ENCODE results near the gene MPRIP. TPM values are rescaled to one million over a fixed set of nuclear protein-coding genes. Genes with fewer than 3 reads are reported as not detected.

The MPRIP gene
- total and polyA plus RNA-seq, 5 experiments from 2014 or later: 16.9 to 234 (median 28.3) TPM

GRCh38 chr17:17119106-17119505 lies 76.8 kb downstream of the MPRIP start:
- Mint-ChIP-seq H3K27ac (peak overlapping the region; percentile 83 to 95 (median 90)), H3K4me1 (peaks cover 51 to 93% (median 89%) of the 10 kb centered on the region in 4 donors), H3K9me3 (no peaks in the 10 kb centered on the region), H3K36me3 (no peaks in the 10 kb centered on the region), H3K4me3 (peak overlapping the region; percentile 8 to 70 (median 66)), H3K27me3 (no peaks in the 10 kb centered on the region)
- ATAC-seq (peak in 1 of 2 donors; percentile 4), DNase-seq (peak in 1 of 10 donors; percentile 32)
- POLR2A ChIA-PET: interaction anchor here (0.8 to 1.7 kb wide), 4 partner anchors 9 to 59 kb away, joined by 3 to 8 read pairs (median 4); no protein-coding TSS in a partner anchor

GRCh38 chr17:17119533-17119932 lies 77.3 kb downstream of the MPRIP start:
- peaks cover 51 to 93% (median 89%) of the 10 kb centered on the region in 4 donors for H3K4me1 Mint-ChIP-seq

GRCh38 chr17:17120294-17120693 lies 78.0 kb downstream of the MPRIP start:
- DNase-seq (no peak), ATAC-seq (no peak)
- Mint-ChIP-seq H3K4me1 (peaks cover 51 to 93% (median 89%) of the 10 kb centered on the region in 4 donors), H3K36me3 (no peaks in the 10 kb centered on the region), H3K27me3 (no peaks in the 10 kb centered on the region), H3K27ac (peak overlapping the region; percentile 67 to 95 (median 88)), H3K4me3 (peak overlapping the region in 4 of 10 donors; percentile 20 to 67 (median 53)), H3K9me3 (no peaks in the 10 kb centered on the region)
- POLR2A ChIA-PET: interaction anchor here (1.0 to 1.5 kb wide), 2 partner anchors 10 to 19 kb away, joined by 3 to 6 read pairs; no protein-coding TSS in a partner anchor

More at GRCh38 chr17:17119533-17119932, 77.3 kb downstream of the MPRIP start:
- no peaks in the 10 kb centered on the region for H3K27me3 Mint-ChIP-seq
- no peaks in the 10 kb centered on the region for H3K36me3 Mint-ChIP-seq
- H3K27ac Mint-ChIP-seq: peak overlapping the region; percentile 83 to 95 (median 90)
- DNase-seq: peak in 9 of 10 donors; percentile 25 to 75 (median 43)
- H3K9me3 Mint-ChIP-seq: no peaks in the 10 kb centered on the region
- ATAC-seq: peak; percentile 88 to 95
- peak overlapping the region; percentile 42 to 70 (median 66) for H3K4me3 Mint-ChIP-seq
- POLR2A ChIA-PET: interaction anchor here (0.8 to 1.7 kb wide), 4 partner anchors 9 to 58 kb away, joined by 3 to 8 read pairs (median 4); no protein-coding TSS in a partner anchor

- peak overlapping the region in 5 of 10 donors; percentile 10 to 67 (median 43) for H3K4me3 Mint-ChIP-seq
- POLR2A ChIA-PET: interaction anchor here (1.5 kb wide), 1 partner anchor 11 kb away, joined by 6 read pairs; no protein-coding TSS in a partner anchor
- no peaks in the 10 kb centered on the region for H3K9me3 Mint-ChIP-seq
- DNase-seq (no peak), ATAC-seq (peak in 1 of 2 donors; percentile 18)
- peaks cover 51 to 93% (median 89%) of the 10 kb centered on the region in 4 donors for H3K4me1 Mint-ChIP-seq
- H3K36me3 Mint-ChIP-seq: no peaks in the 10 kb centered on the region
- H3K27me3 Mint-ChIP-seq: no peaks in the 10 kb centered on the region
- peak overlapping the region; percentile 55 to 95 (median 88) for H3K27ac Mint-ChIP-seq
Measured at GRCh38 chr17:17120701-17121100, 78.4 kb downstream of the MPRIP start.

GRCh38 chr17:17121162-17121561 lies 78.9 kb downstream of the MPRIP start:
- Mint-ChIP-seq H3K27ac (peak overlapping the region in 9 of 10 donors; percentile 11 to 95 (median 83)), H3K9me3 (no peaks in the 10 kb centered on the region), H3K4me3 (peak overlapping the region in 1 of 10 donors; percentile 10), H3K27me3 (no peaks in the 10 kb centered on the region), H3K36me3 (no peaks in the 10 kb centered on the region), H3K4me1 (peaks cover 50 to 94% (median 90%) of the 10 kb centered on the region in 4 donors)
- POLR2A ChIA-PET: interaction anchor here (1.5 kb wide), 1 partner anchor 11 kb away, joined by 6 read pairs; no protein-coding TSS in a partner anchor
- no peak for ATAC-seq
- DNase-seq: no peak

- H3K27ac Mint-ChIP-seq: peak overlapping the region in 4 of 10 donors; percentile 4 to 78 (median 39)
- POLR2A ChIA-PET: interaction anchor here (0.5 kb wide), 1 partner anchor 56 kb away, joined by 5 read pairs; no protein-coding TSS in a partner anchor
- no peaks in the 10 kb centered on the region for H3K9me3 Mint-ChIP-seq
- no peak for DNase-seq
- peaks cover 0 to 5% (median 0%) of the 10 kb centered on the region in 3 donors for H3K36me3 Mint-ChIP-seq
- H3K4me1 Mint-ChIP-seq: peaks cover 46 to 94% (median 89%) of the 10 kb centered on the region in 4 donors
- no peaks in the 10 kb centered on the region for H3K27me3 Mint-ChIP-seq
- no peak for ATAC-seq
- peak overlapping the region in 1 of 10 donors; percentile 10 for H3K4me3 Mint-ChIP-seq
Measured at GRCh38 chr17:17122781-17123483, 80.7 kb downstream of the MPRIP start.

GRCh38 chr17:17124341-17124740 lies 82.1 kb downstream of the MPRIP start:
- no peaks in the 10 kb centered on the region for H3K27me3 Mint-ChIP-seq
- DNase-seq (no peak), ATAC-seq (no peak)
- peaks cover 43 to 87% (median 85%) of the 10 kb centered on the region in 4 donors for H3K4me1 Mint-ChIP-seq
- peaks cover 0 to 16% (median 2%) of the 10 kb centered on the region in 3 donors for H3K36me3 Mint-ChIP-seq
- H3K4me3 Mint-ChIP-seq: peak overlapping the region in 7 of 10 donors; percentile 20 to 90 (median 52)
- POLR2A ChIA-PET: interaction anchor here (1.2 kb wide), 1 partner anchor 14 kb away, joined by 4 read pairs; no protein-coding TSS in a partner anchor
- peak overlapping the region; percentile 40 to 97 (median 75) for H3K27ac Mint-ChIP-seq
- no peaks in the 10 kb centered on the region for H3K9me3 Mint-ChIP-seq

- ATAC-seq: peak; percentile 80 to 81
Measured at GRCh38 chr17:17125136-17126084, 83.2 kb downstream of the MPRIP start.

GRCh38 chr17:17126131-17127110 lies 84.2 kb downstream of the MPRIP start:
- Mint-ChIP-seq H3K36me3 (peaks cover 0 to 24% (median 2%) of the 10 kb centered on the region in 3 donors), H3K4me1 (peaks cover 29 to 68% (median 66%) of the 10 kb centered on the region in 4 donors), H3K9me3 (no peaks in the 10 kb centered on the region), H3K27me3 (no peaks in the 10 kb centered on the region), H3K4me3 (peak overlapping the region; percentile 54 to 90 (median 78)), H3K27ac (peak overlapping the region; percentile 53 to 97 (median 84))
- DNase-seq (peak in 1 of 10 donors; percentile 22), ATAC-seq (peak; percentile 44 to 61)
- POLR2A ChIA-PET: interaction anchor here (0.5 to 1.4 kb wide), 3 partner anchors 12 to 86 kb away, joined by 3 to 5 read pairs (median 3); no protein-coding TSS in a partner anchor

More at GRCh38 chr17:17125136-17126084, 83.2 kb downstream of the MPRIP start:
- H3K27me3 Mint-ChIP-seq: no peaks in the 10 kb centered on the region
- POLR2A ChIA-PET: interaction anchor here (0.5 to 1.4 kb wide), 6 partner anchors 12 to 85 kb away, joined by 3 to 6 read pairs (median 4); no protein-coding TSS in a partner anchor
- peak overlapping the region; percentile 57 to 97 (median 90) for H3K27ac Mint-ChIP-seq
- H3K4me1 Mint-ChIP-seq: peaks cover 34 to 79% (median 76%) of the 10 kb centered on the region in 4 donors
- H3K9me3 Mint-ChIP-seq: no peaks in the 10 kb centered on the region
- DNase-seq: peak in 4 of 10 donors; percentile 14 to 53 (median 49)
- H3K36me3 Mint-ChIP-seq: peaks cover 0 to 21% (median 2%) of the 10 kb centered on the region in 3 donors
- peak overlapping the region; percentile 71 to 90 (median 80) for H3K4me3 Mint-ChIP-seq

GRCh38 chr17:17127156-17127555 lies 84.9 kb downstream of the MPRIP start:
- Mint-ChIP-seq H3K4me1 (peaks cover 25 to 61% (median 59%) of the 10 kb centered on the region in 4 donors), H3K4me3 (peak overlapping the region in 9 of 10 donors; percentile 54 to 90 (median 74)), H3K27ac (peak overlapping the region; percentile 37 to 97 (median 82)), H3K27me3 (no peaks in the 10 kb centered on the region), H3K36me3 (peaks cover 0 to 26% (median 2%) of the 10 kb centered on the region in 3 donors), H3K9me3 (no peaks in the 10 kb centered on the region)
- POLR2A ChIA-PET: no interaction called here
- DNase-seq: no peak
- ATAC-seq: no peak

All from naive thymus-derived CD8-positive, alpha-beta T cell (primary cell).